B cell (primary cell): ENCODE results near the gene SETDB1. TPM values are rescaled to one million over a fixed set of nuclear protein-coding genes. Genes with fewer than 3 reads are reported as not detected.

Experiments used
- polyA plus RNA-seq: library from polyadenylated mRNA; depleted of rRNA; stranded (reverse); fragments of >200 nt; gene quantifications from 2 replicates; pipeline ENCODE4 v1.2.3, GENCODE V29; 2012
- total RNA-seq, 2 donors: library from RNA; stranded (reverse); fragments of 120-200 nt in 1 of 2; gene quantifications; 1 replicate in 1 of 2; 2 replicates in 1 of 2; pipeline versions ENCODE4 v1.2.3 to v1.2.4, GENCODE V29; 2013 to 2022

Gene SETDB1
- total and polyA plus RNA-seq, 2 donors (not counting 1 experiment from before 2014, with no cell fraction given) = 57.4 to 115 TPM

Other genes starting within 250 kb of the SETDB1 start
- gene GOLPH3L, start 229.2 kb upstream of the SETDB1 start, total RNA-seq = 22.1 and 25.3 TPM in 2 replicates
- 7.4 TPM in 2 replicates for gene GOLPH3L, start 229.2 kb upstream of the SETDB1 start, polyA plus RNA-seq
- 1.1 and 2.1 TPM in 2 replicates for gene HORMAD1, start 205.5 kb upstream of the SETDB1 start, total RNA-seq
- 0.43 and 0.94 TPM in 2 replicates for gene HORMAD1, start 205.5 kb upstream of the SETDB1 start, polyA plus RNA-seq
- gene CTSS, start 160.6 kb upstream of the SETDB1 start, total RNA-seq = 221 and 241 TPM in 2 replicates
- 89.6 and 106 TPM in 2 replicates for gene CTSS, start 160.6 kb upstream of the SETDB1 start, polyA plus RNA-seq
- 5.3 and 5.9 TPM in 2 replicates for gene CTSK, start 118.1 kb upstream of the SETDB1 start, total RNA-seq
- 6.0 and 9.2 TPM in 2 replicates for gene CTSK, start 118.1 kb upstream of the SETDB1 start, polyA plus RNA-seq
- 48.2 and 48.6 TPM in 2 replicates for gene ARNT, start 49.8 kb upstream of the SETDB1 start, total RNA-seq
- 17.6 and 21.0 TPM in 2 replicates for gene ARNT, start 49.8 kb upstream of the SETDB1 start, polyA plus RNA-seq
- gene CTXND2, start 39.2 kb upstream of the SETDB1 start, total RNA-seq = not detected in 2 replicates
- gene CTXND2, start 39.2 kb upstream of the SETDB1 start, polyA plus RNA-seq = not detected in 2 replicates
- 130 and 144 TPM in 2 replicates for gene CERS2, start 48.5 kb downstream of the SETDB1 start, total RNA-seq
- gene CERS2, start 48.5 kb downstream of the SETDB1 start, polyA plus RNA-seq = 52.5 and 68.4 TPM in 2 replicates
- 0.62 TPM in 1 of 2 replicates, not detected in the other for gene ANXA9, start 55.9 kb downstream of the SETDB1 start, total RNA-seq
- gene ANXA9, start 55.9 kb downstream of the SETDB1 start, polyA plus RNA-seq = 0.07 and 0.09 TPM in 2 replicates
- gene MINDY1, start 80.5 kb downstream of the SETDB1 start, total RNA-seq = 16.1 and 16.5 TPM in 2 replicates
- gene MINDY1, start 80.5 kb downstream of the SETDB1 start, polyA plus RNA-seq = 4.8 and 7.6 TPM in 2 replicates
- gene PRUNE1, start 82.1 kb downstream of the SETDB1 start, total RNA-seq = 20.8 and 21.3 TPM in 2 replicates
- 13.3 and 15.9 TPM in 2 replicates for gene PRUNE1, start 82.1 kb downstream of the SETDB1 start, polyA plus RNA-seq
- gene BNIPL, start 110.2 kb downstream of the SETDB1 start, total RNA-seq = 1.8 and 2.5 TPM in 2 replicates
- 0.81 and 2.8 TPM in 2 replicates for gene BNIPL, start 110.2 kb downstream of the SETDB1 start, polyA plus RNA-seq
- 4.5 and 7.6 TPM in 2 replicates for gene C1orf56, start 121.4 kb downstream of the SETDB1 start, total RNA-seq
- gene C1orf56, start 121.4 kb downstream of the SETDB1 start, polyA plus RNA-seq = 2.4 and 2.5 TPM in 2 replicates
- gene CDC42SE1, start 133.3 kb downstream of the SETDB1 start, total RNA-seq = 230 and 238 TPM in 2 replicates
- gene CDC42SE1, start 133.3 kb downstream of the SETDB1 start, polyA plus RNA-seq = 366 and 419 TPM in 2 replicates
- gene MLLT11, start 134.0 kb downstream of the SETDB1 start, total RNA-seq = 1.1 and 1.5 TPM in 2 replicates
- 2.4 and 2.7 TPM in 2 replicates for gene MLLT11, start 134.0 kb downstream of the SETDB1 start, polyA plus RNA-seq
- gene GABPB2, start 144.4 kb downstream of the SETDB1 start, total RNA-seq = 22.4 and 22.9 TPM in 2 replicates
- 15.1 and 22.3 TPM in 2 replicates for gene GABPB2, start 144.4 kb downstream of the SETDB1 start, polyA plus RNA-seq
- 0.86 and 1.5 TPM in 2 replicates for gene SEMA6C, start 220.3 kb downstream of the SETDB1 start, total RNA-seq
- 0.81 and 1.3 TPM in 2 replicates for gene SEMA6C, start 220.3 kb downstream of the SETDB1 start, polyA plus RNA-seq
- 14.9 and 17.6 TPM in 2 replicates for gene TNFAIP8L2, start 230.3 kb downstream of the SETDB1 start, total RNA-seq
- 5.5 and 9.1 TPM in 2 replicates for gene TNFAIP8L2, start 230.3 kb downstream of the SETDB1 start, polyA plus RNA-seq
- gene LYSMD1, start 239.5 kb downstream of the SETDB1 start, total RNA-seq = 5.8 TPM in 2 replicates
- gene LYSMD1, start 239.5 kb downstream of the SETDB1 start, polyA plus RNA-seq = 0.68 and 1.4 TPM in 2 replicates
- gene SCNM1, start 239.8 kb downstream of the SETDB1 start, total RNA-seq = 53.6 and 57.6 TPM in 2 replicates
- gene SCNM1, start 239.8 kb downstream of the SETDB1 start, polyA plus RNA-seq = 38.2 and 46.5 TPM in 2 replicates
- 3.5 and 5.1 TPM in 2 replicates for gene TMOD4, start 249.6 kb downstream of the SETDB1 start, total RNA-seq
- 1.7 and 2.3 TPM in 2 replicates for gene TMOD4, start 249.6 kb downstream of the SETDB1 start, polyA plus RNA-seq